Chondrocyte (in vitro differentiated cells): ENCODE results near the gene GABRR3. TPM values are rescaled to one million over a fixed set of nuclear protein-coding genes. Genes with fewer than 3 reads are reported as not detected.

Experiments used
- DNase-seq: peaks from one replicate; pipeline ENCODE4 v3.0.0; 2021; ENCODE audit warnings: mixed read lengths, low spot score
- H3K27ac Mint-ChIP-seq: one replicate; pipeline ENCODE4 v1.8.0; 2021; ENCODE audit warnings: mild to moderate bottlenecking, moderate library complexity, mixed read lengths; ENCODE audit not compliant: unreplicated experiment
- H3K27me3 Mint-ChIP-seq: 2 replicates; pipeline ENCODE4 v1.8.0; 2021; ENCODE audit warnings: low read depth, mixed read lengths
- H3K36me3 Mint-ChIP-seq: 2 replicates; pipeline ENCODE4 v1.8.0; 2021; ENCODE audit warnings: low read depth, mixed read lengths
- H3K4me1 Mint-ChIP-seq: 2 replicates; pipeline ENCODE4 v1.8.0; 2021; ENCODE audit warnings: low read depth, mild to moderate bottlenecking, mixed read lengths
- H3K4me3 Mint-ChIP-seq: one replicate; pipeline ENCODE4 v1.8.0; 2021; ENCODE audit warnings: mild to moderate bottlenecking, moderate library complexity, mixed read lengths; ENCODE audit not compliant: unreplicated experiment
- H3K9me3 Mint-ChIP-seq: 2 replicates; pipeline ENCODE4 v1.8.0; 2021; ENCODE audit warnings: low read depth, mixed read lengths
- total RNA-seq: library from RNA; stranded (reverse); gene quantifications from 3 replicates; pipeline ENCODE4 v1.2.1, GENCODE V29; 2021
- TF ChIP-seq, protein P1 (sequence below): fragments of 200-600 bp; sonication (generic); IDR thresholded peaks from 2 replicates; pipeline ENCODE4 v1.5.0; 2021; ENCODE audit warnings: antibody characterized with exemption, mild to moderate bottlenecking, moderate library complexity

GABRR3 gene
- total RNA-seq, 1 donor from 2014 or later = not detected

DNA sequence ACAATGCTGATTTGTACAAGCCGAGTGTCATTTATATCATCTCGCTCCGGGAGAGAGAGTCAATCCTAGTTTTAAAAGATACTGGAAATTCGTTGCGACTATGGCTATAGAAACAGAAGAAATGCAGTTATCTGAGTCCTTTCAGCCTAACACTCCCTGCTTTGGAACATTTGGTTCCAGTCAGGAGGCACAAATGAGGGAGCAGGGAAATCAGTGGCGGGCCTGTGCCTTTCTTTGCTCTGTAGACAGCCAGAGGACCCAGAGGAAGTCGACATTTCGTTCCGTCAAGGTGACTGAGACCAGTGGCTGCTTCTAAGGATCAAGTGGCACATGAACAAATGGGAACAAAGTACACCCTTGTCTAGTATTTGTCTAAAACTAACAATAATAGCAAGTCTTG, 62.1 kb downstream of the GABRR3 start:
- H3K36me3 Mint-ChIP-seq = no peaks in the 10 kb centered on the region
- no peaks in the 10 kb centered on the region for H3K9me3 Mint-ChIP-seq
- peaks cover 1% of the 10 kb centered on the region for H3K27me3 Mint-ChIP-seq
- TF ChIP-seq, protein P1, sequence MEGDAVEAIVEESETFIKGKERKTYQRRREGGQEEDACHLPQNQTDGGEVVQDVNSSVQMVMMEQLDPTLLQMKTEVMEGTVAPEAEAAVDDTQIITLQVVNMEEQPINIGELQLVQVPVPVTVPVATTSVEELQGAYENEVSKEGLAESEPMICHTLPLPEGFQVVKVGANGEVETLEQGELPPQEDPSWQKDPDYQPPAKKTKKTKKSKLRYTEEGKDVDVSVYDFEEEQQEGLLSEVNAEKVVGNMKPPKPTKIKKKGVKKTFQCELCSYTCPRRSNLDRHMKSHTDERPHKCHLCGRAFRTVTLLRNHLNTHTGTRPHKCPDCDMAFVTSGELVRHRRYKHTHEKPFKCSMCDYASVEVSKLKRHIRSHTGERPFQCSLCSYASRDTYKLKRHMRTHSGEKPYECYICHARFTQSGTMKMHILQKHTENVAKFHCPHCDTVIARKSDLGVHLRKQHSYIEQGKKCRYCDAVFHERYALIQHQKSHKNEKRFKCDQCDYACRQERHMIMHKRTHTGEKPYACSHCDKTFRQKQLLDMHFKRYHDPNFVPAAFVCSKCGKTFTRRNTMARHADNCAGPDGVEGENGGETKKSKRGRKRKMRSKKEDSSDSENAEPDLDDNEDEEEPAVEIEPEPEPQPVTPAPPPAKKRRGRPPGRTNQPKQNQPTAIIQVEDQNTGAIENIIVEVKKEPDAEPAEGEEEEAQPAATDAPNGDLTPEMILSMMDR = no peak
- H3K27ac Mint-ChIP-seq = no peak overlapping the region
- no peak for DNase-seq
- H3K4me1 Mint-ChIP-seq = peaks cover 28% of the 10 kb centered on the region
- peak overlapping the region; percentile 61 for H3K4me3 Mint-ChIP-seq

DNA sequence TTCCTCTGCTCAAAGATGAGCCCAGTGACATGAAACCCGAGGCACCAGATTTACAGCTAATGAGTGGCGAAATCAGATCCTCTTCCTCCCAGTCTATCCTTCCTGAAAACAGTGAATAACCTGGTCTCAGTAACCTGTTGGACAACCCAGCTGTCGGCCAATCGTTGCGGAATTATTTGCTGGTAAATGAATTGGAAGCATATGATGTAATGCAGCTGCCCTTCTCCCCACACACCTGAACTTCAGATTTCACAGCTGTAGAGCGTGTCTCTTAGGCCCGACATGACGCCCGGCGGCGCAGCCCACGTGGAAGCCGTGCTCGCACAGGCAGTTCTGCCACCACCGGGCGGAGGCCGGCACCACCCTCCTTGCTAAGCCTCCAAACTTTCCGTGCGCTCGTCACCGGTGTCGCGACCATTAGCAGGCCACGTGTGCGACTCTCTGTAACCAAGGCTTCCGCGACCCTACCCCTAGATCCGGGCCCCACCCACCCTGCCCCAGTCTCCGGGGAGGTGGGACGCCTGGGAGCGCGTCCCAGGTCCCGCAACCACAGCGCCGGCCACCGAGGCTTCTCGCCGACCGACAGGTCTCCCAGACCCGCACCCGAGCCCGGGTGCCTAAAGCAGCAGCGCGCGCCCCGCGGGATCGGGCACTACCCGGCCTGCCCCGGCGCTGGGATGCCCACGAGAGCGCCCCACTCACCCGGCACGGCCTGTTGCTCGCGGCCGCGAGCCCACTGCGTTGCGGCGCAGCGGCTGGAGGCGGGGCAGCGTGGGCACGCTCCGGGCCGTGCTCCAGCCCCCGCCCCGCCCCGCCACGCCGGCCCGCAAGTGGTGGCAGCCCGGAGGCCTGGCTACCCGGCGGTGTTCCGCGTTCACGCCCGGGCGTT, 63.2 kb downstream of the GABRR3 start, which contains the start of gene RIOX2:
Gene RIOX2 (minus strand): TSS at position 753 of the 889 bp plus-strand sequence. CDS start 4,838 bp downstream, outside the sequence.
- Mint-ChIP-seq H3K9me3 (no peaks in the 10 kb centered on the region), H3K27me3 (no peaks in the 10 kb centered on the region), H3K36me3 (peaks cover 2% of the 10 kb centered on the region), H3K4me3 (peak within 1 kb of the TSS; percentile 84), H3K27ac (peak within 1 kb of the TSS; percentile 56), H3K4me1 (peaks cover 28% of the 10 kb centered on the region)
- DNase-seq = peak; percentile 94
- TF ChIP-seq, protein P1 = peak; percentile 40

DNA sequence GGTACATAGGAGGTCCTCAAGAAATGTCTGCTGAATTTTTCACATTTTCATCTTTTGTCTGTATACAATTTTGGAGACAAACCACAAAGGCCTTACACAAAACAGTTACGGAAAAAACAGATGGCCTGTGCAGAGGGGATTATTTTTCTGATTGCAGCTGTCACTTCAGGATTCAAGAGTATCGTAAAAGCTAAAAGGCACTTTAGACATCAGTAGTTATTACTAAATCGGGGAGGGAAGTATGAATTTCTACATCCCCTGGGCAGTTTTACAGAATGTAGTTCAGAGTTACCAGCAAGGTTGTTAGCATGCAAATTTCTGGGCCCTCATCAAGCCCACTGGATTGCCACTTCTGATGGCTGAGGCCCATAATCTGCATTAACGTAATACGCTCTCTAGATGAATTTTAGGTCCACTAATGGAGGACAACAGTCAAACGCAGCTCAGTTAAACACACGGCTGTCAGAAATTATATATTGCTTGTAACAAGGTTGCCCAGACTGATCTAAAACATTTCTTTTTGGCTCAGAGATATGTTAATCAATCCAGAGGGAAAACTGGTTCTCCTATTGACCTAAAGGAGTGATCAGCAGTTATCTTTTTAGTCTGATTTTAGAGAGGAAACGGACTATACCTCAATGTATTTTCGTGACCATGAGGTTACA, 64.0 kb downstream of the GABRR3 start:
- Mint-ChIP-seq H3K4me3 (peak overlapping the region; percentile 84), H3K9me3 (no peaks in the 10 kb centered on the region), H3K4me1 (peaks cover 28% of the 10 kb centered on the region), H3K27me3 (no peaks in the 10 kb centered on the region), H3K27ac (no peak overlapping the region), H3K36me3 (peaks cover 2% of the 10 kb centered on the region)
- TF ChIP-seq, protein P1 = no peak
- no peak for DNase-seq

DNA sequence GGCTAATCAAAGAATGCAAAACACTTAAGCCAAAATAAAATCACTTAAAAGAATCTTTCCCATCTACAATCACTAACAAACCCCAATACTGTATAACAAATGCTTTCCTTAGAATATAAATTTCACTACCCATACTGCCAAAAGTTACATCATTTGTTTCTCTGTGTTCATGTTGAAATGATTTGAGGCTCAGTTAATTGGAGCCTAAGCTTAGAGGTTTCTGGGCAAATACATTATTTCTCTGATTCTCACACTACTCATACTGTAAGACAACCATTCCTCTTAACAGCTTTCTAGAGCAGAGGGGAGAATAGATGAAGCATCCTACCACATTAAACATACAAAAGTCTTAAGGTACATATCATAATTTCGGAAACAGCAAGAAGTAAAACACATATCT, 65.0 kb downstream of the GABRR3 start:
- H3K27ac Mint-ChIP-seq = no peak overlapping the region
- TF ChIP-seq, protein P1 = no peak
- peaks cover 32% of the 10 kb centered on the region for H3K4me1 Mint-ChIP-seq

DNA sequence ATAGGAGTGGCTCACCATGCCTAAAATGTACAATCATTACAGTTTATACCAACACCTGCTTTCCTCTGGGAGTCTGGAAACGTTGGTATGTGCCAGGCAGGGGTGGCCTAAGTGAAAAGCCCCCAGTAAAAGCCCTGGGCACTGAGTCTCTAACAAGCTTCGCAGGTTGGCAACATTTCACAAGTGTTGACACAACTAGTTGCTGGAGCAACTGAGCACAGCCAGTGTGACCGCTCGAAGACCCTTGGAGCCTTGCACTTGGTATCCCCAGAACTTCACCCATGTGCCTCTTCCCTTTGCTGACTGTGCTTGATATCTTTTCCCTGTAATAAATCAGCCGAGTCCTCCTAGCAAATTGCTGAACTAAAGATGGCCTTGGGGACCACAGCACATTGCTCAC, 65.6 kb downstream of the GABRR3 start:
- Mint-ChIP-seq H3K27ac (no peak overlapping the region), H3K4me1 (peaks cover 32% of the 10 kb centered on the region), H3K27me3 (no peaks in the 10 kb centered on the region), H3K4me3 (no peak overlapping the region), H3K9me3 (no peaks in the 10 kb centered on the region), H3K36me3 (peaks cover 2% of the 10 kb centered on the region)
- TF ChIP-seq, protein P1 = no peak
- no peak for DNase-seq

More for the DNA sequence above, 65.0 kb downstream of the GABRR3 start:
- no peak for DNase-seq
- no peaks in the 10 kb centered on the region for H3K27me3 Mint-ChIP-seq
- H3K36me3 Mint-ChIP-seq = peaks cover 2% of the 10 kb centered on the region
- H3K9me3 Mint-ChIP-seq = no peaks in the 10 kb centered on the region
- H3K4me3 Mint-ChIP-seq = no peak overlapping the region
